Right atrium auricular region (tissue), 2 donors: ENCODE data around the gene KATNB1. TPM values are rescaled to one million over a fixed set of nuclear protein-coding genes. Genes with fewer than 3 reads are reported as not detected.
"Not testable (repeated sequence)": the region's sequence is repeated elsewhere in the genome, so short reads cannot be mapped to it uniquely, and the experiment has no call there.

ENCODE experiments used
- DNase-seq: peaks from one replicate; pipeline ENCODE4 v3.0.0-alpha.2; 2019; ENCODE audit warnings: low spot score
- H3K27ac ChIP-seq, 2 donors: fragments of 200-600 bp; sonication (generic); 1 replicate in 1 of 2; 2 replicates in 1 of 2; pipeline ENCODE4 v1.5.1; 2016 to 2019
- H3K27me3 ChIP-seq, 2 donors: fragments of 200-600 bp; sonication (generic); one replicate each; pipeline versions ENCODE4 v1.5.1 to v1.6.0; 2017 to 2019
- H3K36me3 ChIP-seq: fragments of 200-600 bp; sonication (generic); one replicate; pipeline ENCODE4 v1.5.1; 2016
- H3K4me1 ChIP-seq, 2 donors: fragments of 200-600 bp; sonication (generic); one replicate each; pipeline versions ENCODE4 v1.5.1 to v1.6.0; 2017 to 2019
- H3K4me3 ChIP-seq, 2 donors: fragments of 200-600 bp; sonication (generic); 1 replicate in 1 of 2; 2 replicates in 1 of 2; pipeline ENCODE4 v1.5.1; 2017 to 2019; ENCODE audit warnings: mild to moderate bottlenecking in 1 of 2, moderate library complexity in 1 of 2
- H3K9me3 ChIP-seq, 2 donors: fragments of 200-600 bp; sonication (generic); one replicate each; pipeline ENCODE4 v1.5.1; 2019
- total RNA-seq, 2 donors: library from RNA; depleted of rRNA; stranded (reverse); fragments of >200 nt; gene quantifications; one replicate each; pipeline ENCODE4 v1.1.0, GENCODE V29; 2016
- TF ChIP-seq, protein P1 (sequence below), 2 donors: fragments of 200-600 bp; sonication (generic); IDR thresholded peaks; one replicate each; pipeline ENCODE4 v1.5.1; 2019; ENCODE audit warnings: antibody characterized with exemption in 2 of 2

Gene KATNB1
- total RNA-seq, 2 donors from 2014 or later, result 11.7 TPM

DNA sequence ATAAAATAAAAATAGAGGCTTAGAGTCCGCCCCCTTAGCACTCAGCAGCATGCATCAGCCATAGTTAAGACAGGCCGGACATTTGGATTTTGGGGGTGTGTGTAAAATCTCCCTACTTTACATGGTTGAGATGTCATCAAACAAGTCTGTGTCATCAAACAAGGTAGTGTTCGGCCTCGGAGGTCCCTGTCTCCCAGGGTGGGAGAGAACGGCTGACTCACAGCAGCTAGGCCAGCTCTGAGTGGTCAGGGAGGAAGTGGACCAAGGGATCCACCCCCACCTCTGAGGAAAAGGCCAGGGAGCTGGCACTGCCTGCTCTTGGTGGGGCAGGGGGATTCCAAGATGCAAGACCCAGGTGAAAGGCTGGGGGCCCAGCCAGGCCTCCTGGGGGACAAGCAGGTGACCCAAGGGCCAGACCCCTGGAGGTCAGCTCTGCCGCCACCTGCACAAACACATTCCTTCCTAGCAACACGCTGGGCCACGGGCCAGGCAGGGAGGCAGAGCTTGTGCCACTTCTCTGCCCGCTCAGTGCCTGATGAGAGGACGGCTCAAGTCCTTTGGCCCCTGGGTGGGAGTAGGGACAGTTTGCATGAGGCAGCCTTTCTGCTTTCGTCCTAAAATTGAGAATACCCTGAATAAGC is 38.2 kb downstream of the KATNB1 start:
- no peak for DNase-seq
- H3K36me3 ChIP-seq, result peaks cover 53% of the 10 kb centered on the region
- H3K4me3 ChIP-seq, result no peak overlapping the region

DNA sequence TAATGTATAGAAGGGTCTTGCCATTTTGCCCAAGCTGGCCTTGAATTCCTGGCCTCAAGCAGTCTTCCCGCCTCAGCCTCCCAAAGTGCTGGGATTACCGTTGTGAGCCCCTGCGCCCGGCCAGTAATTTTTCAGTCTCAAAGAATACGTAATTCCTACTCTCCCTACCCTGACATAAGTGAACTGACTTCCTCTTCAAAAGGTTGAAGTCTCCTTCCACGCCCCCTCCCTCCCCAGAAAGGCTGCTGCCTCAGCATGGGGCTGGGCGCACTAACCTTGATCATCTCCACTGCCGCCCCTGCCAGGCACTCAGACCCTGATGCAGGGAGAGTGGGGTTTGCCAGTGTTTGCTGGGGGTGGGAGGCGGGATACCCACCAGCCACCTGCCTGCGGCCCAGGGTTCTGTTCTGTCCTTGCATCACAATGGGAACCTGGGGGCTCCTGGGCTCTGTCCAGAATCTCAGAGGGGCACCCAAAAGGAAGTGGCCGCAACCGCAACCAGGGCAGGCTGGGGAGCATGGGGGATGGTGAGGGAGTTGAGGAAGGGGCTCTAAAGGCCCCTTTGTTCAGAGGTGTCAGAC is 39.2 kb downstream of the KATNB1 start:
- no peaks in the 10 kb centered on the region for H3K27me3 ChIP-seq
- H3K9me3 ChIP-seq, result no peaks in the 10 kb centered on the region
- no peak overlapping the region for H3K27ac ChIP-seq
- H3K36me3 ChIP-seq, result peaks cover 54% of the 10 kb centered on the region
- no peaks in the 10 kb centered on the region for H3K4me1 ChIP-seq
- H3K4me3 ChIP-seq, result no peak overlapping the region
- DNase-seq, result no peak
- TF ChIP-seq, protein P1, sequence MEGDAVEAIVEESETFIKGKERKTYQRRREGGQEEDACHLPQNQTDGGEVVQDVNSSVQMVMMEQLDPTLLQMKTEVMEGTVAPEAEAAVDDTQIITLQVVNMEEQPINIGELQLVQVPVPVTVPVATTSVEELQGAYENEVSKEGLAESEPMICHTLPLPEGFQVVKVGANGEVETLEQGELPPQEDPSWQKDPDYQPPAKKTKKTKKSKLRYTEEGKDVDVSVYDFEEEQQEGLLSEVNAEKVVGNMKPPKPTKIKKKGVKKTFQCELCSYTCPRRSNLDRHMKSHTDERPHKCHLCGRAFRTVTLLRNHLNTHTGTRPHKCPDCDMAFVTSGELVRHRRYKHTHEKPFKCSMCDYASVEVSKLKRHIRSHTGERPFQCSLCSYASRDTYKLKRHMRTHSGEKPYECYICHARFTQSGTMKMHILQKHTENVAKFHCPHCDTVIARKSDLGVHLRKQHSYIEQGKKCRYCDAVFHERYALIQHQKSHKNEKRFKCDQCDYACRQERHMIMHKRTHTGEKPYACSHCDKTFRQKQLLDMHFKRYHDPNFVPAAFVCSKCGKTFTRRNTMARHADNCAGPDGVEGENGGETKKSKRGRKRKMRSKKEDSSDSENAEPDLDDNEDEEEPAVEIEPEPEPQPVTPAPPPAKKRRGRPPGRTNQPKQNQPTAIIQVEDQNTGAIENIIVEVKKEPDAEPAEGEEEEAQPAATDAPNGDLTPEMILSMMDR (IDR thresholded peaks at IDR 0.05), result no peak

More for the DNA sequence above, 38.2 kb downstream of the KATNB1 start:
- Histone ChIP-seq H3K4me1 (no peaks in the 10 kb centered on the region), H3K27me3 (no peaks in the 10 kb centered on the region), H3K27ac (no peak overlapping the region), H3K9me3 (no peaks in the 10 kb centered on the region)
- TF ChIP-seq, protein P1 (IDR thresholded peaks at IDR 0.05), result no peak

DNA sequence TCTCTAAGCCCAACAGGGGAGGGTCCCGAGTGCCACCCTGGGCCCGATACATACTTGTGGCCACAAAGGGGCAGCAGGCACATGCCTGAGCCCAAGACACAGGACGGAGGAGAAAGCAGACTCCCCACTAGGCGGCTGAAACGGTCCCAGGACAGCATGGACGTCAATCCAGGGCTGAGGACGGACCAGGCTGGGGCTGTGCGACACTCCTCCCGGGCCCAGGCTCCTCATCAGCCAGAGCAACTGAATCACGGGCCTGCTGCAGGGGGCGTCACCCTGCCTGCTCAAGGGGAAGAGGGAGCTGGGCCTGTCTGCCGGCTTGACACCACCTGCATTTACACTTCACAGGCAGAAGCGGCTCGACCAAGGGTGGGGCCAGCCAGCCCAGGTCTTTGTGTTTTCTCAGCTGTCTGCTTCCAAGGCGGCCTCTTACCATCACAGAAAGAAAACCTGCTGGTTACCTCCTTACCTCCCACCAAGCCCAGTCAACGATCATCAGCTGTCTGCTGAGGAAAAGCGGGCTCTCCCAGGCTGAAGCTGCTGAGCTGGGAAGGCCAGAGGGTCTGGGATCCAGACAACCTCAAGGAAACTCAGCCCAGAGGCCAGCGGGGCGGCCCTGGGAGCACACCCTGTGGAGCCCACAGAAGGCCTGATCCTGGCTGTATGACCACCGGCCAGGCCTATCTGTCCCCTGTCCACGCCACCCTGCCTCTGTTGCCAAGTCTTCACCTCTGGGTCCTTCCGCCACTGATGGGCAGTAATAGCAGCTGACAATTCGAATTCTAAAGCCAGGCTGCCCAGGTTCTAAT is 40.3 kb downstream of the KATNB1 start:
- Histone ChIP-seq H3K27ac (no peak overlapping the region), H3K4me3 (no peak overlapping the region), H3K36me3 (peaks cover 44% of the 10 kb centered on the region), H3K9me3 (no peaks in the 10 kb centered on the region), H3K4me1 (no peaks in the 10 kb centered on the region), H3K27me3 (no peaks in the 10 kb centered on the region)
- TF ChIP-seq, protein P1 (IDR thresholded peaks at IDR 0.05), result peak in 1 of 2 donors; percentile 27
- no peak for DNase-seq

DNA sequence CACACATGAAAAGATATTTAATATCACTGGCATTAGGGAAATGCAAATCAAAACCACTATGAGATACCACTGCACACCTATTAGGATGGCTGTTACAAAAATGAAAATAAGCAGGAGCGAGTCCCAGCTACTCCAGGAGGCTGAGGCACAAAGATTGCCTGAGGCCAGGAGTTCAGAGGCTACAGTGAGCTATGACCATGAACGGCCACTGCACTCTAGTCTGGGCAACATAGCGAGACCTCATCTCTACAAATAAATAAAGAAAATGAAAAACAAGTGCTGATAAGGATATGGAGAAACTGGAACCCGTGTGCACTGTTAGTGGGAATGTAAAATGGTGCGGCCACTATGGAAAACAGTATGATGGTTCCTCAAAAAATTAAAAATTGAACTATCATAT is 43.1 kb downstream of the KATNB1 start:
- TF ChIP-seq, protein P1 (IDR thresholded peaks at IDR 0.05), result no peak
- Histone ChIP-seq H3K4me1 (no peaks in the 10 kb centered on the region), H3K27me3 (no peaks in the 10 kb centered on the region), H3K36me3 (peaks cover 32% of the 10 kb centered on the region), H3K27ac (no peak overlapping the region), H3K4me3 (no peak overlapping the region), H3K9me3 (no peaks in the 10 kb centered on the region)
- no peak for DNase-seq

DNA sequence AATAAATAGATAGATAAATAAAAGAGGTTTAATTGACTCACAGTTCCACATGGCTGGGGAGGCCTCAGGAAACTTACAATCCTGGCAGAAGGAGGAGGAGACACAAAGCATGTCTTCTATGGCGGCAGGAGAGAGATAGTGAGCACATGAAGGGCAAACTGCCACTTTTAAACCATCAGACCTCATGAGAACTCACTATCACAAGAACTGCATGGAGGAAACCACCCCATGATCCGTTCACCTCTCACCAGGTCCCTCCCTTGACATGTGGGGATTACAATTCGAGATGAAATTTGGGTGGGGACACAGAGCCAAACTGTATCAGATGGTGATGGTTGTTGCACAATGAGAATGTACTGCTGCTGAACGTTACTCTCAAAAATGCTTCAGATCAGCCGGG is 44.3 kb downstream of the KATNB1 start:
- DNase-seq, H3K27me3 ChIP-seq, H3K9me3 ChIP-seq, H3K4me1 ChIP-seq, H3K27ac ChIP-seq, H3K4me3 ChIP-seq: not testable (repeated sequence)
- peaks cover 40% of the 10 kb centered on the region for H3K36me3 ChIP-seq

DNA sequence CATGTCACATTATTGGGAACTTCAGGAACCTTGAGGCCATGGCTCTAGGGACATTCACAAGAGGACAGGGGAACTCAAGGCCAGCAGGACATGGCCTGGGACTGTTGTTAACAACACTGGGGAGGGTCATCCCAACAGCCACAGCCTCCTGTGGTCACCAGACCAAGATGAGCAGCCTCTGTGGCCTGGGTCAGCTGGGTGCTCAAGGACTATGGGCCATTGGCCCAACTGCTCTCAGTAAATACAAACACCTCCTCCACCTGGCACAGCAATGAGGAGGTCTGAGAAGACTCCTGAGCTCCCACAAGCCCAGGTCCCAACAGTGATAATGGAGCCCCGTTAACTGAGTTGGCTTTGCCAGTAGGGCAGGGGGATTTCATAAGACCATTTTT is 45.8 kb downstream of the KATNB1 start:
- no peak overlapping the region for H3K4me3 ChIP-seq
- H3K27ac ChIP-seq, result no peak overlapping the region
- peaks cover 0 to 2% of the 10 kb centered on the region in 2 donors for H3K4me1 ChIP-seq
- no peaks in the 10 kb centered on the region for H3K9me3 ChIP-seq
- H3K36me3 ChIP-seq, result peaks cover 33% of the 10 kb centered on the region
- TF ChIP-seq, protein P1 (IDR thresholded peaks at IDR 0.05), result no peak
- no peak for DNase-seq
- H3K27me3 ChIP-seq, result no peaks in the 10 kb centered on the region
